ENCODE results near the gene SLC35A5. TPM values are rescaled to one million over a fixed set of nuclear protein-coding genes. Genes with fewer than 3 reads are reported as not detected.

The SLC35A5 gene
- total and polyA plus RNA-seq, 7 experiments from 2014 or later, result 10.4 to 24.6 (median 20.6) TPM

DNA sequence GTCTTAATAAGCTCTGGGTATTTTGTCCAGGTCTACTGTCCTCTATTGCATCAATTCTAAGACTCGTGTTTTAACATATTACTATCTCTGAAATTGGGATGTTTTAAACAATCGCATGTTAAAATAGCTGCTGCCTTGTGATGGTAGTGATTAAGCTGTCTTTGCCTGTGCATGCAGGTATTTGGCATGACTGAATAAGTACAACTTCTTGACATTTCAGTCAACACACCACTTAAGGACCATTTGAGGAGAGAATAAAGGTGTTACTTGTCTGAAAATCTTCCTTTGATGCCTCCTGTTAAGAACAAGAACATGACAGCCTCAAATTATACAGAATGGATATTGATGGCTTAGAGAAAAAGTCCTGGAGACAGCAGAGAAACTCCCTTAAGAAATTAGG is 33.0 kb downstream of the SLC35A5 start:
- no peak overlapping the region for H3K4me3 ChIP-seq (ENCODE audit: low read length)
- H3K4me3 Mint-ChIP-seq, result no peak overlapping the region
- intact Hi-C loops (cut with micrococcal nuclease), result no loop called here
- H3K4me1 Mint-ChIP-seq, result peaks cover 0 to 9% (median 7%) of the 10 kb centered on the region in 7 donors
- no peaks in the 10 kb centered on the region for H3K4me1 ChIP-seq (ENCODE audit: control insufficient read depth in 2 of 2, insufficient read depth in 2 of 2, low read length in 2 of 2)
- H3K36me3 ChIP-seq (ENCODE audit: control insufficient read depth in 2 of 3, insufficient read depth in 3 of 3, low read length in 3 of 3), result peaks cover 0 to 4% (median 3%) of the 10 kb centered on the region in 3 experiments
- H3K9me3 Mint-ChIP-seq, result peaks cover 0 to 11% (median 3%) of the 10 kb centered on the region in 11 donors
- ChIA-PET CTCF (interaction anchor here (0.6 kb wide), 1 partner anchor 54 kb away, joined by 3 read pairs; no protein-coding TSS in a partner anchor), POLR2A (no interaction called here)
- H3K9me3 ChIP-seq (ENCODE audit: control insufficient read depth in 2 of 3, low read length in 3 of 3), result no peaks in the 10 kb centered on the region
- no peak for DNase-seq
- no peak overlapping the region for H3K27ac Mint-ChIP-seq
- H3K27me3 ChIP-seq (ENCODE audit: control insufficient read depth in 2 of 2, insufficient read depth in 2 of 2, low read length in 2 of 2), result no peaks in the 10 kb centered on the region
- no peak overlapping the region for H3K27ac ChIP-seq (ENCODE audit: low read depth, low read length)
- H3K36me3 Mint-ChIP-seq, result peaks cover 28 to 58% (median 45%) of the 10 kb centered on the region in 5 donors
- ATAC-seq, result no peak
- no peaks in the 10 kb centered on the region for H3K27me3 Mint-ChIP-seq

DNA sequence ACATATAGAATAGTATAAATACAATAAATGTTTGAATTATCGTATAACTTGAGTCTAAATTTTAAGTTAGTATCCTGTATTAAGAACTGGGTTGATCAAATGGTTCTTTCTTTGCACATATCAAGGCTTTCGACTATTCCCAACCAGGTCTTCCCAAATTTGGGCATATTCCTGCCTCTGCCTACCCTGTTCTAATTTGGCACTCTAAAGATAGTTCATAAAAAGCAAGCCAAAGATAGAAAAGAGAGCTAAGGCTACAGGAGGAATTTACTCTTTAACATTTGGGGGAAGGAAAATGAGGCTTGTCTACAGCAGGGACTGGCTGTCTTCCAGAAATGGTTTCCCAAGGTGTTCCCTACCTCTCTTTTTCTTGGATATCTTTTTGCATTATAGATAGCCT is 36.1 kb downstream of the SLC35A5 start:
- intact Hi-C loops (cut with micrococcal nuclease), result no loop called here
- H3K4me3 ChIP-seq (ENCODE audit: low read length), result no peak overlapping the region
- H3K36me3 ChIP-seq (ENCODE audit: control insufficient read depth in 2 of 3, insufficient read depth in 3 of 3, low read length in 3 of 3), result no peaks in the 10 kb centered on the region
- no peaks in the 10 kb centered on the region for H3K27me3 ChIP-seq (ENCODE audit: control insufficient read depth in 2 of 2, insufficient read depth in 2 of 2, low read length in 2 of 2)
- ATAC-seq (no peak), DNase-seq (no peak)
- POLR2A ChIA-PET, result no interaction called here
- H3K4me1 ChIP-seq (ENCODE audit: control insufficient read depth in 2 of 2, insufficient read depth in 2 of 2, low read length in 2 of 2), result no peaks in the 10 kb centered on the region
- Mint-ChIP-seq H3K4me1 (peaks cover 0 to 13% (median under 1%) of the 10 kb centered on the region in 7 donors), H3K27ac (no peak overlapping the region), H3K4me3 (no peak overlapping the region), H3K9me3 (peaks cover 0 to 3% (median 0%) of the 10 kb centered on the region in 11 donors), H3K27me3 (peaks cover 0 to 2% (median 0%) of the 10 kb centered on the region in 5 donors), H3K36me3 (peaks cover 10 to 27% (median 14%) of the 10 kb centered on the region in 5 donors)
- no peak overlapping the region for H3K27ac ChIP-seq (ENCODE audit: low read depth, low read length)
- CTCF ChIA-PET, result no interaction called here
- H3K9me3 ChIP-seq (ENCODE audit: control insufficient read depth in 2 of 3, low read length in 3 of 3), result no peaks in the 10 kb centered on the region

DNA sequence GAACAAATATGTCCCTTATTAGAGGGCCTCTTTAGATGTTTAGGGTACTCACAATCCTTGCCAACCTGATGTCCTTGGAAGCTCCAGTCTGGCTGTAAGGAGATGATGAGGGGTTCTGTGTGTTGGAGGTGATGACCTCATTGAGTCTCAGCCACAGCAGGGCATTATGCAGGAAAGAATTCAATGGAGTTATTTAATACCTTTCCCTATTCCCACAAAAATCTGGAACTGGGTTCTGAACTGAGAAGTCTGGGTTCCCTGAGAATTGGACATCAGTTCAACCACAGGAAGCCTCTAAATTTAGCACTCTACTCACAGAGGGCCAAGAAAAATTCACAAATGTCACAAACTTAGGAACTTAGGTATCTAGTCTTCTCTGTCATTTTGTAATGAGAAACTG is 36.9 kb downstream of the SLC35A5 start:
- DNase-seq, result no peak
- H3K27ac ChIP-seq (ENCODE audit: low read depth, low read length), result no peak overlapping the region
- POLR2A ChIA-PET, result no interaction called here
- H3K27ac Mint-ChIP-seq, result no peak overlapping the region
- no peak overlapping the region for H3K4me3 ChIP-seq (ENCODE audit: low read length)
- no peaks in the 10 kb centered on the region for H3K9me3 ChIP-seq (ENCODE audit: control insufficient read depth in 2 of 3, low read length in 3 of 3)
- CTCF ChIA-PET, result no interaction called here
- intact Hi-C loops (cut with micrococcal nuclease), result no loop called here
- H3K4me1 ChIP-seq (ENCODE audit: control insufficient read depth in 2 of 2, insufficient read depth in 2 of 2, low read length in 2 of 2), result no peaks in the 10 kb centered on the region
- peaks cover 0 to 13% (median 0%) of the 10 kb centered on the region in 7 donors for H3K4me1 Mint-ChIP-seq
- no peaks in the 10 kb centered on the region for H3K36me3 ChIP-seq (ENCODE audit: control insufficient read depth in 2 of 3, insufficient read depth in 3 of 3, low read length in 3 of 3)
- peaks cover 0 to 2% (median 0%) of the 10 kb centered on the region in 5 donors for H3K27me3 Mint-ChIP-seq
- peaks cover 5 to 22% (median 12%) of the 10 kb centered on the region in 5 donors for H3K36me3 Mint-ChIP-seq
- no peaks in the 10 kb centered on the region for H3K27me3 ChIP-seq (ENCODE audit: control insufficient read depth in 2 of 2, insufficient read depth in 2 of 2, low read length in 2 of 2)
- H3K9me3 Mint-ChIP-seq, result peaks cover 0 to 3% (median 0%) of the 10 kb centered on the region in 11 donors
- no peak overlapping the region for H3K4me3 Mint-ChIP-seq
- no peak for ATAC-seq

DNA sequence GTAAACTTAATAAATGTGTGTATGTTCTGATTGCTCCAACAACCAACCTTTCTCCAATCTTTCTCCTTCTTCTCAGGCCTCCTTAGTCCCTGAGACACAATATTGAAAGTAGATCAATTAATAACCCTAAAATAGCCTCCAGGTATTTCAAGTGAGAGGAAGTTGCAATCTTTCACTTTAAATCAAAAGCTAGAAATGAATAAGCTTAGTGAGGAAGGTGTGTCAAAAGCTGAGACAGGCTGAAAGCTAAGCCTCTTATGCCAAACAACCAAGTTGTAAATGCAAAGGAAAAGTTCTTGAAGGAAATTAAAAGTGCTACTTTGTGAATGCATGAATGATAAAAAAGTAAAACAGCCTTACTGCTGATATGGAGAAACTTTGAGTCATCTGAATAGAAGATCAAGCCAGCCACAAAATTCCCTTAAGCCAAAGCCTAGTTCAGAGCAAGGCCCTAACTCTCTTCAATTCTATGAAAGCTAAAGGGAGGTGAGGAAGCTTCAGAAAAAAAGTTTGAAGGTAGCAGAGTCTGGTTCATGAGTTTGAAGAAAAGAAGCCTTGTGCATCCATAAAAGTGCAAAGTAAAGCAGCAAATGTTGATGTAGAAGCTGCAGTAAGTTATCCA is 40.5 kb downstream of the SLC35A5 start:
- no peak overlapping the region for H3K27ac ChIP-seq (ENCODE audit: low read depth, low read length)
- H3K36me3 ChIP-seq (ENCODE audit: control insufficient read depth in 2 of 3, insufficient read depth in 3 of 3, low read length in 3 of 3), result no peaks in the 10 kb centered on the region
- CTCF ChIA-PET, result interaction anchor here (0.7 kb wide), 1 partner anchor 450 kb away, joined by 4 read pairs; no protein-coding TSS in a partner anchor
- no peaks in the 10 kb centered on the region for H3K4me1 ChIP-seq (ENCODE audit: control insufficient read depth in 2 of 2, insufficient read depth in 2 of 2, low read length in 2 of 2)
- DNase-seq (no peak), ATAC-seq (no peak)
- POLR2A ChIA-PET, result interaction anchor here (0.7 kb wide), 1 partner anchor 21 kb away, joined by 3 read pairs; no protein-coding TSS in a partner anchor
- peaks cover 0 to 11% (median 5%) of the 10 kb centered on the region in 5 donors for H3K27me3 Mint-ChIP-seq
- H3K4me3 ChIP-seq (ENCODE audit: low read length), result no peak overlapping the region
- H3K4me1 Mint-ChIP-seq, result peaks cover 0 to 24% (median 4%) of the 10 kb centered on the region in 7 donors
- H3K9me3 Mint-ChIP-seq, result peaks cover 0 to 3% (median 0%) of the 10 kb centered on the region in 11 donors
- peaks cover 2 to 5% (median 3%) of the 10 kb centered on the region in 5 donors for H3K36me3 Mint-ChIP-seq
- no peaks in the 10 kb centered on the region for H3K27me3 ChIP-seq (ENCODE audit: control insufficient read depth in 2 of 2, insufficient read depth in 2 of 2, low read length in 2 of 2)
- no peak overlapping the region for H3K4me3 Mint-ChIP-seq
- H3K9me3 ChIP-seq (ENCODE audit: control insufficient read depth in 2 of 3, low read length in 3 of 3), result no peaks in the 10 kb centered on the region
- intact Hi-C loops (cut with micrococcal nuclease), result no loop called here
- H3K27ac Mint-ChIP-seq, result no peak overlapping the region

DNA sequence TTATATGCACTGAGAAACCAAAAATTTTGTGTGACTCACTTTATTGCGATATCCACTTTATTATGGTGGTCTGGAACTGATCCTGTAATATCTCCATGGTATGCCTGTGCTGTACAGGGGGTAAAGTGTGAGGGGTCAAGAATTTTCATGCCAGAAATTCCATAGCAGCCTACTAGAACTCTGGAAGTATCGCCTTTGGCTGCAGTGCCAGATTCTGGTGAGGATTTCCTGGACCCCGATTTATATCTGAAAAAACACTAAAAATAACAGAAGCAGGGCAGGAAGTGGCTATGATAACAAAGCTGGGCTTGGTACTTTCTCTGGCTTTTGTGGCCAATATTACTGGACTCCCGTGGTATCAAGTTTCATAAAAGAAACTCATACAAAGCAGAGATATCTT is 42.7 kb downstream of the SLC35A5 start:
- Mint-ChIP-seq H3K4me3 (no peak overlapping the region), H3K27me3 (peaks cover 8 to 26% (median 11%) of the 10 kb centered on the region in 5 donors), H3K27ac (no peak overlapping the region), H3K4me1 (peaks cover 0 to 24% (median 4%) of the 10 kb centered on the region in 7 donors), H3K36me3 (no peaks in the 10 kb centered on the region), H3K9me3 (peaks cover 0 to 3% (median 0%) of the 10 kb centered on the region in 11 donors)
- intact Hi-C loops (cut with micrococcal nuclease), result no loop called here
- Histone ChIP-seq H3K27ac (ENCODE audit: low read depth, low read length) (no peak overlapping the region), H3K4me1 (ENCODE audit: control insufficient read depth in 2 of 2, insufficient read depth in 2 of 2, low read length in 2 of 2) (no peaks in the 10 kb centered on the region), H3K27me3 (ENCODE audit: control insufficient read depth in 2 of 2, insufficient read depth in 2 of 2, low read length in 2 of 2) (no peaks in the 10 kb centered on the region), H3K4me3 (ENCODE audit: low read length) (no peak overlapping the region), H3K9me3 (ENCODE audit: control insufficient read depth in 2 of 3, low read length in 3 of 3) (no peaks in the 10 kb centered on the region), H3K36me3 (ENCODE audit: control insufficient read depth in 2 of 3, insufficient read depth in 3 of 3, low read length in 3 of 3) (no peaks in the 10 kb centered on the region)
- ATAC-seq (no peak), DNase-seq (no peak)
- ChIA-PET CTCF (no interaction called here), POLR2A (no interaction called here)

DNA sequence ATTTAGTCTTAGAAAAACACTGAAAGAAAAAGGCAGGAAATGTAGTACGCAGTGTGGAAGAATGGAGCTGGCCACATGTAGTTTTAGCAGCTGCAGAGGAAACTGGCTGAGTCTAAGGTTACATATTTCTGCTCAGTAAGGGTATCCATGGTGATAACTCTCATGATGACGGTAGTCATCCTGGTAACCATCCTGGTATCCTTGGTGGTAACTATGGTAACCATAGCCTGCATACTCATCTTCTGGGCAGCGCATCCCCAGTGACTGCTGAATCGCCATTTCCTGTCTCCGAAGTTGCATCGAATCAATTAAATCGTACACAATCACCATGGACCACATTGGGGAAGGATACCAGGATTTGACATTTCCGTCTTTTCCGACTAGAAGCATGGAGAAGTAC is 43.4 kb downstream of the SLC35A5 start:
- POLR2A ChIA-PET, result no interaction called here
- DNase-seq (no peak), ATAC-seq (no peak)
- intact Hi-C loops (cut with micrococcal nuclease), result no loop called here
- peaks cover 0 to 3% (median 0%) of the 10 kb centered on the region in 11 donors for H3K9me3 Mint-ChIP-seq
- H3K4me3 ChIP-seq (ENCODE audit: low read length), result no peak overlapping the region
- H3K4me1 Mint-ChIP-seq, result peaks cover 0 to 24% (median 4%) of the 10 kb centered on the region in 7 donors
- no peaks in the 10 kb centered on the region for H3K4me1 ChIP-seq (ENCODE audit: control insufficient read depth in 2 of 2, insufficient read depth in 2 of 2, low read length in 2 of 2)
- H3K27ac ChIP-seq (ENCODE audit: low read depth, low read length), result no peak overlapping the region
- peaks cover 8 to 26% (median 12%) of the 10 kb centered on the region in 5 donors for H3K27me3 Mint-ChIP-seq
- no peaks in the 10 kb centered on the region for H3K9me3 ChIP-seq (ENCODE audit: control insufficient read depth in 2 of 3, low read length in 3 of 3)
- CTCF ChIA-PET, result no interaction called here
- no peak overlapping the region for H3K4me3 Mint-ChIP-seq
- no peaks in the 10 kb centered on the region for H3K36me3 ChIP-seq (ENCODE audit: control insufficient read depth in 2 of 3, insufficient read depth in 3 of 3, low read length in 3 of 3)
- no peaks in the 10 kb centered on the region for H3K27me3 ChIP-seq (ENCODE audit: control insufficient read depth in 2 of 2, insufficient read depth in 2 of 2, low read length in 2 of 2)
- H3K27ac Mint-ChIP-seq, result no peak overlapping the region
- no peaks in the 10 kb centered on the region for H3K36me3 Mint-ChIP-seq

DNA sequence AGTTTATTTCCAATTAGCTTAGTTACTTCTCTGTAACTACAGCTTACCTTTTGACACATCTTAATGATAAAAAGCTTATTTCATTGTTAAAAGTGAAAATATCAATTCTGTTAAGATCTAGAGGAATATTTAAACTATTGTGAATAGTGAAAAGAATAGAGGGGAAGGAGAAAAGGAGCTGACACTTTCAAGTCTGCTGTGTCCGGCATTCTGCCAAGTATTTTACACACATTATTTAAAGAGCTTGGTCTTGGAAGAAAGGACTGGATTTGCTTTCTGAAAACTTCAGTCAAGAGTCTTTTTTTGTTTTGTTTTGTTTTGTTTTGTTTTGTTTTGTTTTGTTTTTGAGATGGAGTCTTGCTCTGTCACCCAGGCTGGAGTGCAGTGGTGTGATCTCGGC is 44.3 kb downstream of the SLC35A5 start:
- no peaks in the 10 kb centered on the region for H3K27me3 ChIP-seq (ENCODE audit: control insufficient read depth in 2 of 2, insufficient read depth in 2 of 2, low read length in 2 of 2)
- intact Hi-C loops (cut with micrococcal nuclease), result no loop called here
- Mint-ChIP-seq H3K9me3 (peaks cover 0 to 3% (median 0%) of the 10 kb centered on the region in 11 donors), H3K36me3 (no peaks in the 10 kb centered on the region), H3K4me1 (peaks cover 0 to 24% (median 4%) of the 10 kb centered on the region in 7 donors), H3K4me3 (no peak overlapping the region), H3K27me3 (peaks cover 10 to 26% (median 14%) of the 10 kb centered on the region in 5 donors), H3K27ac (no peak overlapping the region)
- no peak overlapping the region for H3K4me3 ChIP-seq (ENCODE audit: low read length)
- ChIA-PET POLR2A (no interaction called here), CTCF (no interaction called here)
- no peaks in the 10 kb centered on the region for H3K9me3 ChIP-seq (ENCODE audit: control insufficient read depth in 2 of 3, low read length in 3 of 3)
- ATAC-seq, result no peak
- H3K27ac ChIP-seq (ENCODE audit: low read depth, low read length), result no peak overlapping the region
- no peaks in the 10 kb centered on the region for H3K36me3 ChIP-seq (ENCODE audit: control insufficient read depth in 2 of 3, insufficient read depth in 3 of 3, low read length in 3 of 3)
- no peaks in the 10 kb centered on the region for H3K4me1 ChIP-seq (ENCODE audit: control insufficient read depth in 2 of 2, insufficient read depth in 2 of 2, low read length in 2 of 2)
- no peak for DNase-seq
